Measurements from ENCODE around the gene PROCA1.

DNA sequence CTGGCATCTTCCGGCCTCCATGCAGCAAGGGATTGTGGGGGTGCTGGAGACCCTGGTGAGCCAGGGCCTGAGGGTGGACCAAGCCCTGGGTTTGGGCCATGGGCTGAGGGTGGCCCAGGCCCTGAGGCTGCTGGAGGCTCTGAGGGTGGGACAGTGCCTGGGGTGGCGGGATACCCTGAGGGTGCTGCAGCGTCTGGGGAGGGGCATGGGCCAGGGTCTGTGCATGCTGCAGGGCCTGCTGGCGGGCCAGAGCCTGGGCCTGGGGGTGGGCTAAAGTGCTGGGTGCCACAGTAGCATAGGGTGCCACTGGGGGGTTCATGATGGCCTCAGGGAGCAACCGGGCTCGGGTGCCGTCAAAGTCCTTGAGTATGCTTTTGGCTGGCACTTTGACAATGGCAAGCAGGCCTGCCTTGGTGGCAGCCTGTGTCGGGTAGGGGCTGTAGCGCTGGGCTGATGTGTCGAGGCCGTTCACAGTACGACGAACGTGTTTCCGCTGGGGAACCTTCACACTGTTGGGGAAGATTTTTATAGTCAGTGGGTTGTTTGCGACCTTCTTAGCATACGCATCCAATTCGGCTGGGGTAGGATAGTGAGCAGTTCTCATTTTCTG is 47.7 kb upstream of the PROCA1 start:
- TF ChIP-seq, protein P1, sequence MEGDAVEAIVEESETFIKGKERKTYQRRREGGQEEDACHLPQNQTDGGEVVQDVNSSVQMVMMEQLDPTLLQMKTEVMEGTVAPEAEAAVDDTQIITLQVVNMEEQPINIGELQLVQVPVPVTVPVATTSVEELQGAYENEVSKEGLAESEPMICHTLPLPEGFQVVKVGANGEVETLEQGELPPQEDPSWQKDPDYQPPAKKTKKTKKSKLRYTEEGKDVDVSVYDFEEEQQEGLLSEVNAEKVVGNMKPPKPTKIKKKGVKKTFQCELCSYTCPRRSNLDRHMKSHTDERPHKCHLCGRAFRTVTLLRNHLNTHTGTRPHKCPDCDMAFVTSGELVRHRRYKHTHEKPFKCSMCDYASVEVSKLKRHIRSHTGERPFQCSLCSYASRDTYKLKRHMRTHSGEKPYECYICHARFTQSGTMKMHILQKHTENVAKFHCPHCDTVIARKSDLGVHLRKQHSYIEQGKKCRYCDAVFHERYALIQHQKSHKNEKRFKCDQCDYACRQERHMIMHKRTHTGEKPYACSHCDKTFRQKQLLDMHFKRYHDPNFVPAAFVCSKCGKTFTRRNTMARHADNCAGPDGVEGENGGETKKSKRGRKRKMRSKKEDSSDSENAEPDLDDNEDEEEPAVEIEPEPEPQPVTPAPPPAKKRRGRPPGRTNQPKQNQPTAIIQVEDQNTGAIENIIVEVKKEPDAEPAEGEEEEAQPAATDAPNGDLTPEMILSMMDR (IDR thresholded peaks at IDR 0.05; ENCODE audit: insufficient read depth, low read depth, low read length), result no peak
- TF ChIP-seq EZH2 (IDR thresholded peaks at IDR 0.05; ENCODE audit: insufficient read depth, low read length), result no peak
